ENCODE data around the gene PAK1. TPM values are rescaled to one million over a fixed set of nuclear protein-coding genes. Genes with fewer than 3 reads are reported as not detected.

Gene PAK1
- total and polyA plus RNA-seq, 2 of the 8 experiments (the other 6 are each of a cell fraction or from before 2014, with no cell fraction given) = 87.7 to 151 TPM

DNA sequence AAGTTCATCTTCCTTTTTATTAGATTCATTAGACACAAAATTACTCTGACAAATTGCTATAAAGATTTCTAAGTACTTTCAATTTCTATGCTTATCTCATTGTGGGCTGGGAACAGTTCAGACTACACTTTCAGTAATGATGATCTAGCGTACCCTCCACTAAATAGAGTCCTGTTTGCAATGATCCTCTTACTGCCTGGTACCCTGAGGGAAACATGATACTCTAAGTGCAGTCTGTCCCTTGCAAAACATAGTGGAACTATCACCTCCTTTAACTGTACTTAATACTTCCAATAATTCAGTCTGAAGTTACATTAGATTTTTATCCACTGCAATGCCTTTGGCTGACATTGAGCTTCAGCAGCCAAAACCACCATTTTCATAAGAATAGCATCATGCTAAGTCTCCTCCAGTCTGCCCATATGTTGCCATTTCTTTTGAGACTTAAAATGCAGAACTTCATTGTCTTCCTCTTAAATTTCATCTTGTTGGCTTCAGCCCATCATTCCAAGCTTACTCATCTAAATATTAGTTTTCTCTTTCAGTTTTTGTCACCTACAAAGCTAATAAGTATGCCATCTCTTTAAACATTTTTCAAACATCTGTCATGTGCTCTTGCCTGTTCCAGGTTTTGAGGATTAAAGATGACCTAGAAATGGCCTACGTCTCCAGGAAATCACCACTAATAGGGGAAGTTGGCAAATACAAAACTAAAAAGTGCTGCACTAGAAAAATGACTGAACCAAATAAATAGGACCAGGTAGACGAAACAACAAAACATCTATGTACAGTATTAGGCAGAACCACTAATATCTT, 55.5 kb downstream of the PAK1 start (continued):
- no peak for TF ChIP-seq GABPA (IDR thresholded peaks at IDR 0.05; ENCODE audit: borderline replicate concordance, insufficient read depth, low read length)
- no peak for TF ChIP-seq RXRA (IDR thresholded peaks at IDR 0.05; ENCODE audit: insufficient read depth, low read depth, low read length)
- TF ChIP-seq TAF7 (optimal IDR thresholded peaks at IDR 0.05; ENCODE audit: borderline replicate concordance, low read depth, low read length) = no peak
